Measurements from ENCODE around the gene VCL. TPM values are rescaled to one million over a fixed set of nuclear protein-coding genes. Genes with fewer than 3 reads are reported as not detected.

The VCL gene
- polyA plus RNA-seq, 1 of the 3 experiments (the other 2 are of a cell fraction), result 147 TPM

GRCh38 chr10:74035303-74035702, 37.4 kb downstream of the VCL start:
- H3K9me3 ChIP-seq, result no peaks in the 10 kb centered on the region
- WGBS (ENCODE audit: low lambda C conversion rate), result 21% methylated on average over 1 of the region's 1 CpG
- H2AFZ ChIP-seq (ENCODE audit: low read depth), result no peak overlapping the region
- H4K20me1 ChIP-seq (ENCODE audit: insufficient read depth), result peaks cover 65% of the 10 kb centered on the region
- H3K4me3 ChIP-seq (ENCODE audit: low read depth in 2 of 2, low read length in 1 of 2), result no peak overlapping the region
- no peak for DNase-seq
- no peaks in the 10 kb centered on the region for H3K27me3 ChIP-seq (ENCODE audit: insufficient read depth)
- CTCF ChIA-PET, result interaction anchor here (0.6 to 2.0 kb wide), 11 partner anchors 12 to 168 kb away, joined by 3 to 7 read pairs (median 4); no protein-coding TSS in a partner anchor
- TF ChIP-seq TEAD4 (IDR thresholded peaks at IDR 0.05; ENCODE audit: borderline replicate concordance, insufficient read depth) (no peak), ELF1 (IDR thresholded peaks at IDR 0.05) (no peak), RAD21 (IDR thresholded peaks at IDR 0.05; ENCODE audit: low read length) (peak; percentile 46), POLR2AphosphoS5 (IDR thresholded peaks at IDR 0.05; ENCODE audit: low read depth, low read length) (no peak), CTCF (IDR thresholded peaks at IDR 0.05) (peak; percentile 59), PBX3 (IDR thresholded peaks at IDR 0.05) (no peak), NFIC (IDR thresholded peaks at IDR 0.05; ENCODE audit: borderline replicate concordance) (peak; percentile 12; the same call in 1 of the 2 replicates)
- H3K27ac ChIP-seq (ENCODE audit: low read depth in 2 of 2, low read length in 1 of 2), result peak overlapping the region; percentile 30 to 57; a peak in 3 of 4 replicates
- H3K4me2 ChIP-seq, result no peak overlapping the region
- peaks cover under 1 to 25% of the 10 kb centered on the region in 2 experiments for H3K36me3 ChIP-seq (replicated peaks in 1 of 2; ENCODE audit: control insufficient read depth in 1 of 2, insufficient read depth in 2 of 2, low read length in 1 of 2)
- no peaks in the 10 kb centered on the region for H3K9me2 ChIP-seq
- H3K4me1 ChIP-seq (ENCODE audit: control insufficient read depth in 1 of 2, insufficient read depth in 2 of 2, low read depth in 1 of 2, low read length in 1 of 2), result peaks cover 0 to 39% of the 10 kb centered on the region in 2 experiments; a peak in 2 of 4 replicates
- H3K79me2 ChIP-seq (ENCODE audit: insufficient read depth), result peaks cover 100% of the 10 kb centered on the region
- peaks cover 38% of the 10 kb centered on the region for H3F3A ChIP-seq (replicated peaks; ENCODE audit: insufficient read depth)
- POLR2A ChIA-PET, result no interaction called here
- no peak overlapping the region for H3K9ac ChIP-seq

GRCh38 chr10:74036474-74036873, 38.6 kb downstream of the VCL start:
- Histone ChIP-seq H3K9me2 (no peaks in the 10 kb centered on the region), H3K4me3 (ENCODE audit: low read depth in 2 of 2, low read length in 1 of 2) (no peak overlapping the region), H3K4me1 (ENCODE audit: control insufficient read depth in 1 of 2, insufficient read depth in 2 of 2, low read depth in 1 of 2, low read length in 1 of 2) (peaks cover 0 to 29% of the 10 kb centered on the region in 2 experiments; a peak in 2 of 4 replicates), H3K27me3 (ENCODE audit: insufficient read depth) (no peaks in the 10 kb centered on the region), H3K9me3 (no peaks in the 10 kb centered on the region), H2AFZ (ENCODE audit: low read depth) (no peak overlapping the region), H3K79me2 (ENCODE audit: insufficient read depth) (peaks cover 100% of the 10 kb centered on the region), H3F3A (replicated peaks; ENCODE audit: insufficient read depth) (peaks cover 33% of the 10 kb centered on the region), H3K4me2 (no peak overlapping the region), H3K9ac (no peak overlapping the region), H3K27ac (ENCODE audit: low read depth in 2 of 2, low read length in 1 of 2) (no peak overlapping the region), H4K20me1 (ENCODE audit: insufficient read depth) (peaks cover 59% of the 10 kb centered on the region), H3K36me3 (replicated peaks in 1 of 2; ENCODE audit: control insufficient read depth in 1 of 2, insufficient read depth in 2 of 2, low read length in 1 of 2) (peaks cover 0 to 24% of the 10 kb centered on the region in 2 experiments)
- DNase-seq, result no peak
- CTCF ChIA-PET, result interaction anchor here (1.2 to 2.0 kb wide), 3 partner anchors 12 to 93 kb away, joined by 3 to 7 read pairs (median 3); no protein-coding TSS in a partner anchor
- TF ChIP-seq RFX5 (IDR thresholded peaks at IDR 0.05; ENCODE audit: low read length), result no peak
- no peak for TF ChIP-seq FOXM1 (IDR thresholded peaks at IDR 0.05; ENCODE audit: low read depth)
- no peak for TF ChIP-seq GABPA (IDR thresholded peaks at IDR 0.05; ENCODE audit: low read depth)
- TF ChIP-seq TEAD4 (IDR thresholded peaks at IDR 0.05; ENCODE audit: borderline replicate concordance, insufficient read depth), result no peak
- 92% methylated on average over 4 of the region's 4 CpGs for WGBS (ENCODE audit: low lambda C conversion rate)
- POLR2A ChIA-PET, result no interaction called here

Measured in SK-N-SH (cell line).